GM21619 (cell line): ENCODE data around the gene ATXN10.

Source experiments
- ATAC-seq: cut with Tn5 transposase; IDR thresholded peaks from one replicate; pipeline ENCODE4 v1.9.1; 2021; ENCODE audit not compliant: unreplicated experiment

The ATXN10 gene

GRCh38 chr22:45817745-45818423 is 146.2 kb downstream of the ATXN10 start:
- no peak for ATAC-seq

GRCh38 chr22:45818424-45819085 is 146.9 kb downstream of the ATXN10 start:
- ATAC-seq, result no peak

- no peak for ATAC-seq
Measured at GRCh38 chr22:45819305-45819704, 147.7 kb downstream of the ATXN10 start.

GRCh38 chr22:45823336-45823735 is 151.7 kb downstream of the ATXN10 start:
- no peak for ATAC-seq

- no peak for ATAC-seq
Measured at GRCh38 chr22:45826520-45826919, 154.9 kb downstream of the ATXN10 start.

- ATAC-seq, result no peak
Measured at GRCh38 chr22:45828841-45829240, 157.2 kb downstream of the ATXN10 start.

GRCh38 chr22:45830531-45831245 is 159.1 kb downstream of the ATXN10 start:
- ATAC-seq, result no peak

GRCh38 chr22:45831394-45831793 is 159.8 kb downstream of the ATXN10 start:
- ATAC-seq, result no peak

- ATAC-seq, result no peak
Measured at GRCh38 chr22:45832180-45832579, 160.5 kb downstream of the ATXN10 start.

- no peak for ATAC-seq
Measured at GRCh38 chr22:45832959-45833580, 161.4 kb downstream of the ATXN10 start.

- no peak for ATAC-seq
Measured at GRCh38 chr22:45833613-45834012, 162.0 kb downstream of the ATXN10 start.

- no peak for ATAC-seq
Measured at GRCh38 chr22:45834241-45834640, 162.6 kb downstream of the ATXN10 start.

- no peak for ATAC-seq
Measured at GRCh38 chr22:45834795-45835194, 163.2 kb downstream of the ATXN10 start.

- ATAC-seq, result no peak
Measured at GRCh38 chr22:45836418-45837169, 165.0 kb downstream of the ATXN10 start.

GRCh38 chr22:45837508-45837907 is 165.9 kb downstream of the ATXN10 start:
- no peak for ATAC-seq

- ATAC-seq, result no peak
Measured at GRCh38 chr22:45838305-45838887, 166.8 kb downstream of the ATXN10 start.

- no peak for ATAC-seq
Measured at GRCh38 chr22:45840483-45840882, 168.8 kb downstream of the ATXN10 start.

GRCh38 chr22:45842291-45842991 is 170.8 kb downstream of the ATXN10 start:
- ATAC-seq, result no peak

GRCh38 chr22:45843031-45843430 is 171.4 kb downstream of the ATXN10 start:
- no peak for ATAC-seq

- no peak for ATAC-seq
Measured at GRCh38 chr22:45843986-45844385, 172.4 kb downstream of the ATXN10 start.
